ENCODE measurements around the gene DNMT1.

Gene DNMT1

GRCh38 chr19:10092648-10093294 is 102.0 kb downstream of the DNMT1 start:
- no peak for DNase-seq (ENCODE audit: low read depth)

GRCh38 chr19:10091895-10092641 is 102.7 kb downstream of the DNMT1 start:
- no peak for DNase-seq (ENCODE audit: low read depth)

- no peak for DNase-seq (ENCODE audit: low read depth)
These were observed 103.4 kb downstream of the DNMT1 start for GRCh38 chr19:10091370-10091687.

GRCh38 chr19:10089801-10090375 is 104.9 kb downstream of the DNMT1 start:
- DNase-seq (ENCODE audit: low read depth), result no peak

GRCh38 chr19:10088949-10089554 is 105.7 kb downstream of the DNMT1 start:
- DNase-seq (ENCODE audit: low read depth), result no peak

- DNase-seq (ENCODE audit: low read depth), result no peak
These were observed 107.3 kb downstream of the DNMT1 start for GRCh38 chr19:10087296-10088061.

GRCh38 chr19:10086591-10087192 is 108.1 kb downstream of the DNMT1 start:
- DNase-seq (ENCODE audit: low read depth), result no peak

- DNase-seq (ENCODE audit: low read depth), result no peak
These were observed 108.8 kb downstream of the DNMT1 start, which contains the start of gene SHFL for GRCh38 chr19:10085641-10086590. Gene SHFL, plus strand, starts transcription at chr19:10086317. Its CDS starts 111 bp downstream, at chr19:10086428.

GRCh38 chr19:10084803-10085202 is 110.0 kb downstream of the DNMT1 start:
- DNase-seq (ENCODE audit: low read depth), result no peak

- no peak for DNase-seq (ENCODE audit: low read depth)
These were observed 110.8 kb downstream of the DNMT1 start for GRCh38 chr19:10083911-10084310.

Measured in HS-5 (cell line).